GM21825 (cell line): ENCODE results near the gene PIH1D2.
"Not testable (repeated sequence)": the region's sequence is repeated elsewhere in the genome, so short reads cannot be mapped to it uniquely, and the experiment has no call there.

Source experiments
- ATAC-seq: cut with Tn5 transposase; IDR thresholded peaks from one replicate; pipeline ENCODE4 v1.9.1; 2021; ENCODE audit warnings: mild to moderate bottlenecking, moderate library complexity; ENCODE audit not compliant: unreplicated experiment

PIH1D2 gene

GRCh38 chr11:112058103-112058502, 15.7 kb downstream of the PIH1D2 start:
- ATAC-seq: no peak

GRCh38 chr11:112057170-112057569, 16.6 kb downstream of the PIH1D2 start:
- ATAC-seq: no peak

GRCh38 chr11:112051768-112052167, 22.0 kb downstream of the PIH1D2 start:
- ATAC-seq: no peak

- ATAC-seq: peak; percentile 86
Observed at GRCh38 chr11:112050721-112051120, 23.1 kb downstream of the PIH1D2 start.

DNA sequence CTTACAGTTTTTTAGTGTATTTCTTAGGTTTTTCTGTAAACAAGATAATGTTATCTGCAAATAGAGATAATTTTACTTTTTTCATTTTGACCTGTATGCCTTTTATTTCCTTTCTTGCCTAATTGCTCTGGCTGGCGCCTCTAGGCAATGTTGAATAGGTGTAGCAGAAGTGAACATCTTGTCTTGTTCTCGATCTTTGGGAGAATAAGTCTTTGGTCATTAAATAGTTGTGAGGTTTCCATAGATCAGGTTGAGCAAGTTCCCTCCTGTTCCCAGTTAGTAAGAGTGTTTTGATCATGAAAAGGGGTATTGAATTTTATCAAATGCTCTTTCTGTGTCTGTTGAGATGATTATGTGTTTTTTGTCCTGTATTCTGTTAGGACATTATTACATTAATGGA, 24.0 kb downstream of the PIH1D2 start:
- no peak for ATAC-seq

- ATAC-seq: not testable (repeated sequence)
Observed at GRCh38 chr11:112048256-112048655, 25.6 kb downstream of the PIH1D2 start.

GRCh38 chr11:112046647-112047046, 27.2 kb downstream of the PIH1D2 start:
- ATAC-seq: not testable (repeated sequence)

DNA sequence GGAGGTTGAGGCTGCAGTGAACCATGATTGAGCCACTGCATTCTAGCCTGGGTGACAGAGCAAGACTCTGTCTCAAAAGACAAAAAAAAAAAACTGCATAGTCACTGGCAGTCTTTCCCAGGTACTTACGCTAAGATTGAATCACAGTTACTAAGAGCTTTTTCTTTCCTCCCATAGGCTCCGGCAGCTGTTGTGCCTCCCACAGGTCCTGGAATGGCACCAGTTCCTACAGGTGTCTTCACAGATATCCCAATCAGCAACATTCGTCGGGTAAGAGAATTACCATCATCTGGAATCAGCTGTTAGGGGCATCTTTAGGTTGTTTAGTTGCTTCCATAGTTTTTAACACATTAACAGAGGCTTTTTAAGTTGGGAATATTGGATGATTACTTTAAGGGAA, 28.9 kb downstream of the PIH1D2 start:
- ATAC-seq: no peak

GRCh38 chr11:112042961-112043304, 30.9 kb downstream of the PIH1D2 start:
- no peak for ATAC-seq

DNA sequence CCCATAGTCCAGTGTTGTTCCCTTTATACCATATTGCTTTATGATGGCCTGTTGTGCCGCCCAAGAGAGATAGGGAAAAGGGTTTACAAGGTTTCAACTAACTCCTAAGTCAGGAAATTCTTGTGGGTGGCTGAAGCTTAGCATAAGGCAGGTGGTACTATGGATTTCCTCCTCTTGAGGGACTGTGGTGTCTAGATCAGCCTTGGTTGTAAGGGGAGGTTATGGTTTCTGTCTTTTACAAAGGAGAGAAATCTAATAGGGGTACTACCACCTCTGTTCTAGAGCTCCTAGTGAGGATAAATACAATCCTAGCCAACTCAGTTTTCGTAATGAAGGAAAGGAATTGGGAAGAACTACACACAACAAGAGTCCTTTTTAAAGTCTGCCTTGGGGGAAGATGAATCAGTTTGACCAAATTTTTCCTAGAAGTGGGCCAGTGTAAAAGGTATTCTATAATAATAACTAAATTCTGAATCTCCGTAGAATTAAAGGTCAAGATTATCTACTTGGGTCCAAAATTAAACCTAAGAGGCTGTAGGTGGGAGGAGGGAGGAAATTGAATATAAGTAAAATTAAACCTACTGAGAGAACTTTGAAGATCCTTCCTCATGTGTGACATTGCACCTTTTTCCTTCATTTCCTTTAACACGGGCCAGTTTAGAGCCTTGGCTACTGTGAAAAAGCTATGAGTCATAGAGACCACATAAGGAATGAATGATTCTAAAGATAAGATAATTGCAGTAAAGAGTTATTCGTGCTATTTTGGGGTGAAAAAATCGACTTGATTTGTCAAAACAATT, 31.5 kb downstream of the PIH1D2 start:
- ATAC-seq: no peak

GRCh38 chr11:112037527-112037926, 36.3 kb downstream of the PIH1D2 start:
- no peak for ATAC-seq

DNA sequence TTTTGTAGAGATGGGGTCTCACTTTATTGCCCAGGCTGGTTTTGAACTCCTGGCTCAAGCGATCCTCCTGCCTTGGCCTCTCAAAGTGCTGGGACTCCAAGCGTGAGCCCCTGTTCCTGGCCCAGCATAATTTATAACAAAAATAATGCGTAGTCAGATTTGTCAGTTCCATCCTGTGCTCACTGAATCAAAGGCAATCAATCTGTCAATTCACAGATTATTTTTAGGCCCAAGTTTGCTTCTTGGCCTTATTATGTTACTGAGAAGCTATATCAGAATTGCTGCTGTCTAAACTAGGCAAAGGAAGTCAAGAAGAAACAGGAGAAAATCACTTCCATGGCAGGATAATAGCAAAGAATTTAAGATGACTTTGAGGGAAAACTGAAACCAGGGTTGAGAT, 39.9 kb downstream of the PIH1D2 start:
- ATAC-seq: no peak

DNA sequence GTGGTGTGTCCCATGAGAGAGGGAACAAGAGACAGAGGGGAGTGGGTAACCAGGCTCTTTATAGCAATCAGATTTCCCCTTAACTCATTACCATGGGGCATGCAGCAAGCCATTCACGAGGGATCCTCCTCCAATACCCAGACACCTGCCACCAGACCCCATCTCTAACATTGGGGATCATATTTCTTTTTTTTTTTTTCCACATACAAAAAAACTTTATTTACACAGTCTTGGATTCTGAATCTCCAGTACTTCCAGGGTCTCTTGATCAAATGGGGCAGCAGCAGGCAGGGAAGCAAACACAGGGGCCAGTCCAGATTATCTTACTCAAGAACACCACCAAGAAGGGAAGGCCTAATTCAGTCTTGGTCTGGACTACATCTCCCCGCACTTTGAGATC, 44.4 kb downstream of the PIH1D2 start:
- ATAC-seq: no peak

GRCh38 chr11:112026784-112027410, 46.9 kb downstream of the PIH1D2 start:
- not testable (repeated sequence) for ATAC-seq

- ATAC-seq: no peak
Observed at GRCh38 chr11:112025707-112026106, 48.1 kb downstream of the PIH1D2 start.

GRCh38 chr11:112024773-112025678, 48.8 kb downstream of the PIH1D2 start, which contains the start of gene DLAT:
TSS of gene DLAT (plus strand) at chr11:112025408. CDS start at chr11:112025473, 65 bp downstream.
- ATAC-seq: peak; percentile 72

DNA sequence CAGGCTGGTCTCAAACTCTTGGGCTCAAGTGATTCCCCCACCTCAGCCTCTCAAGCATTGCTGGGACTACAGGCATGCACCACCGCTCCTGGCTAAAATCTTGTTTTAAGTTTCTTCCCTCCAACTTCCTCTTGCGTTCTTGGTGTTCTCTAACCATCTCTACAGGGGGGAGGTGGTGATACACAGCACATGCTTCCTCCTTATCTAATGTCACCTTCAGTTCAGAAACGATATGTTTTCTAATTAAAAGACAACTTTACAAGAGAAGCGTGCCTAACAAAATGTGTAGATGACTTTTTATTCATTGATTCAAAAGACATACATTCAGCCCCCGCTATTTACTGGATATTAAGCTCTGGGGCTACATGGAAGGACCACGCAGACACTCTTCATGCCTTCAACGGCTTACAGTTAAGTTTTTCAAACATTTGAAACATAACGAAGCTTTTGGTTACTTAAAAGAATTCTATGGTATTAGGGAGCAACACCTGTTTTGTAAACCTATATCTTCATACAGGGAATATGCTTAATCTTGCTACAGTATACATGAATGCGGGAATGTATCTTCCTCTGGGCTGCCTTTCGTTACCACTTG, 49.5 kb downstream of the PIH1D2 start:
- peak; percentile 44 for ATAC-seq

GRCh38 chr11:112023104-112023503, 50.7 kb downstream of the PIH1D2 start:
- ATAC-seq: no peak

- ATAC-seq: no peak
Observed at GRCh38 chr11:112019066-112019465, 54.8 kb downstream of the PIH1D2 start.
